Measurements from ENCODE around the gene FMNL3.

GRCh38 chr12:49705479-49706134, 1.6 kb downstream of the FMNL3 start:
- no peak for TF ChIP-seq EP300 (IDR thresholded peaks at IDR 0.05; ENCODE audit: borderline replicate concordance in 1 of 2, low read depth in 1 of 2, low read length in 1 of 2)
- no peak for TF ChIP-seq CTCF (IDR thresholded peaks at IDR 0.05)
- no peak for TF ChIP-seq EZH2phosphoT487 (IDR thresholded peaks at IDR 0.05; ENCODE audit: borderline replicate concordance, low read depth)
- TF ChIP-seq MAX (IDR thresholded peaks at IDR 0.05; ENCODE audit: low read depth) = peak; percentile 11; the same call in 1 of the 2 replicates
- peak; percentile 57 for TF ChIP-seq NFIC (IDR thresholded peaks at IDR 0.05; ENCODE audit: borderline replicate concordance)
- no peak for TF ChIP-seq YY1 (IDR thresholded peaks at IDR 0.05; ENCODE audit: low read depth)
- no peak for TF ChIP-seq PBX3 (IDR thresholded peaks at IDR 0.05)
- no peak for TF ChIP-seq REST (IDR thresholded peaks at IDR 0.05; ENCODE audit: low read depth, low read length)
- TF ChIP-seq RFX5 (IDR thresholded peaks at IDR 0.05; ENCODE audit: low read length) = no peak
- TF ChIP-seq RAD21 (IDR thresholded peaks at IDR 0.05; ENCODE audit: low read length) = no peak
- no peak for TF ChIP-seq GABPA (IDR thresholded peaks at IDR 0.05; ENCODE audit: low read depth)
- TF ChIP-seq POLR2AphosphoS5 (IDR thresholded peaks at IDR 0.05; ENCODE audit: low read depth, low read length) = 0 out of 2 replicates have a peak, but pooled peaks have one; percentile 12
- peak; percentile 55; the same call in 1 of the 2 replicates for TF ChIP-seq FOSL2 (IDR thresholded peaks at IDR 0.05; ENCODE audit: borderline replicate concordance, low read depth)
- no peak for TF ChIP-seq RXRA (IDR thresholded peaks at IDR 0.05; ENCODE audit: borderline replicate concordance, low read depth)
